HG02973 (cell line): ENCODE data around the gene KCNJ14.

Experiments used
- ATAC-seq: cut with Tn5 transposase; IDR thresholded peaks from one replicate; pipeline ENCODE4 v1.9.1; 2021; ENCODE audit warnings: moderate library complexity; ENCODE audit not compliant: unreplicated experiment

KCNJ14 gene

GRCh38 chr19:48502350-48503018 lies 47.1 kb downstream of the KCNJ14 start:
- no peak for ATAC-seq

GRCh38 chr19:48506138-48506733 lies 50.9 kb downstream of the KCNJ14 start:
- ATAC-seq = no peak

DNA sequence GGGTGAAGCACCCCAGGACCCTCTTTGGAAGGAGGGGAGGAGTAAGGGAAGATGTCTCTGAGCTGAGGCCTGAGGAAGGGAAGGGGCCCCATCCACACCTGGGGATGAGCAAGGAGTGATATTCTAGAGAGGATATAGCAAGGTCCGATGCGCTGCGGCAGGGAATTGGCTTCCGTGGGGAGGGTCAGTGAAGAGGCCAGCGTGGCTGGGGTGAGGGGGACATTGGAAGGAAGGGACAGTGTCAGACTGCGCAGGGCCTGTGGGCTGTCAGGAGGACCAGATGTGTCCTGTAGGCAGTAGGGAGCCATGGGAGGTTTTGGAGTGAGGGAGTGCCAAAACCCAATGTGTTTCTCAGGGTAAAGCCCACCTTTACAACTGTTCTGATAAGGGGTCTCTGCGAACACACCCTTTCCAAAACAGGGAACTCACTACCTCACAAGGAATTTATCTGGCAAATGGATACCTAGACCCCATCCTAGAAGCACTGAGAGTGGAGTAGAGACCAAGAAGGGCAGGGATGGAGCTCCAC lies 52.6 kb downstream of the KCNJ14 start:
- no peak for ATAC-seq

GRCh38 chr19:48508729-48509411 lies 53.5 kb downstream of the KCNJ14 start:
- ATAC-seq = no peak

- ATAC-seq = no peak
Measured at GRCh38 chr19:48509467-48510194, 54.3 kb downstream of the KCNJ14 start.

GRCh38 chr19:48510421-48511268 lies 55.3 kb downstream of the KCNJ14 start:
- ATAC-seq = no peak

DNA sequence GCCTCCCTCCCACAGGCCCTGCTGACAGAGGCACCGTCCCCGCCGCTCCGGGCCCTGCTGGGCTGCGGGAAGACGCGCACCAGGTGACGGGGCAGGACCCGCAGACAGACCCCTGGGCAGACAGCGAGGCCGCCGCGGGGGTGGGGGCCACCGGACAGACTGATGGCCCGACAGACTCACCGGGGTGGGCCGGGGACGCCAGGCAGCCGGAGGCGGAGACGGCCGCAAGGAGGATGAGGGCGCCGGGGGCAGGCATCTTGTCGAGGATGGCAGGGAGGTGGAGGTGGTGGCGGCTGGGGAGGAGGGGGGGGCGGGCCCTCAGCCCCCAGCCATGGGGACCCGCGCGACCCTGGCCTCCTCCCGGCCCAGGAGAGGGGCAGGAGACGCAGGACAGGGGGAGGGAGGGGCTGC lies 56.0 kb downstream of the KCNJ14 start:
- ATAC-seq = no peak

DNA sequence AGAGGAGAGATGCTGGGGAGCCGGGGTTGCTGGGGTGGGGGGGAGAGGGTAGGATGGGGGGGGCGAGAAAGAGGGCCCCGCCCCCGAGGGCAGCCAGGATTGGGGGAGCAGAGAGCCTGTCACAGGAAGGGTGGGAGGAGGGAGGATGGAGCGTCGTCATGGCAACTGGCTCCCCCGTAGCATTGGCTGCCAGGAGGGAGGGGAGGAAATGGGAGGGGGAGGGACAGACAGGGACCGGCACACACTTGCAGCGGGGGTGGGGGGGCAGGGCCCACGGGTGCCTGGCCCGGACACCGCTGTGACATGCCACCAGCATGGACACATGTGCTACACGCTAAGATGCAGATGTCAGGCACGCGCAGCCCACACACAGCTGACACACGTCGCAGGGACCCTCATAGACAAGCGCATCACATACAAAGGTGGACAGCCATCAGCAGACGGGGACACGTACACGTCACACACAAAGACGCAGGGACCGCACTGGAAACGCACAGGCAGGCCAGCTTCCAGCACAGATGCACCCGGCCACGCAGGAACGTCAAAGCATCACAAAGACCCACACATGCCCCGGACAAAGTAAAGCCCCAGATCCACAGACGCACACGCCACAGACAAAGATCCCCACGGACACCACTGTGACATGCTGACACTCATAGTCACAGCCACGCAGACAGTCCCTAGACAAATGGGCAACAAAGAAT lies 56.6 kb downstream of the KCNJ14 start, which contains the start of gene LMTK3:
LMTK3 (minus strand) TSS at position 36 of the 704 bp plus-strand sequence. CDS start 259 bp downstream, outside the sequence.
- ATAC-seq = no peak

DNA sequence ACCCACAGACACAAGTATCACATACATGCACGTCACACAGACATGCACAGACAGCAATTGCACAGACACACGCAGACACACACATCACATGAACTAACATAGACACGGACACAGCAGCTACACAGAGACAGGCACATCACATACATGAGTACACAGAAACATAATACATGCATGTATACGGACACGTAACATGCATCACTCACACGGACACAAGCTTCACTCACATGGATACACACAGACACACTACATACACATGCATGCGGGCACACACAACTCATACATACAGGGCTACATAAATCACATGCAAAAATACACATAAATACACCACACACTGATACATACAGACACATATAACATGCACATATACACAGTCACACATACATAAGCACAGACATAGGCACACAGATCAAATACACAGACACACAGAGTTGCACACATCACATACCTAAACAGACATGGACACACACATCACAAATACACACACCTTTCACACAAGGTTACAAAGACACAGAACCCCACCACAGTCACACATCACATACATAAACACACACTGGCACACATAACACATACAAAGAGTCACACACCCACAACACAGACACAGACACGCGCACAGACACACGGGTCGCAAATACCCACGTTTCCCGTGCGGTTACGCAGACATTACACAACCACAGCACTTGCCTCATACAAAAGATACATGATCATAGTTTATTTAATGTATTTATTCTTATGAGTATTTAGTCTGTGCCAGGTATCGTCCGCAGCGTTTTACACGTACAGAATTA lies 57.3 kb downstream of the KCNJ14 start:
- ATAC-seq = no peak

GRCh38 chr19:48513289-48514122 lies 58.1 kb downstream of the KCNJ14 start:
- ATAC-seq = no peak

DNA sequence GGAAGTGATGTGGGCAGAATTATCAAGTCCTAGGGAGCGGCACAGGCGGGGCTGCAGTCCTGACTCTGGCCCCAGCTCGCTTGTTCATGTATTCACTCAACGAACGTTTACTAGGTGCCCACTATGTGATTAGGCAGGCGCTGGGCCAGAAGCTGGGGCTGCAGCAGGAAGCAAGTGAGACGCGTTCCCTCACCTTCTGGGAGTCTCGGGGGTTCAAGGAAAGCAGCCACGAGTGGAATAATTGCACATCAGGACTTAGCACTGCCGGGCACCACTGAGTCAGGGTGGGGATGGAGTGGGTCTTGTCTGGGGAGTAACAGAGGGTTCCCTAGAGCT lies 58.7 kb downstream of the KCNJ14 start:
- no peak for ATAC-seq

- no peak for ATAC-seq
Measured at GRCh38 chr19:48516536-48516935, 61.2 kb downstream of the KCNJ14 start.
